Fibroblast of the aortic adventitia (primary cell): ENCODE measurements around the gene RXRB. TPM values are rescaled to one million over a fixed set of nuclear protein-coding genes. Genes with fewer than 3 reads are reported as not detected.
A peak's percentile ranks its signal among the peaks of the same experiment; 100 is the strongest.

Experiments used
- DNase-seq: peaks from one replicate; pipeline ENCODE4 v3.0.0-alpha.2; 2010; ENCODE audit warnings: low read depth
- H3K4me3 ChIP-seq: 2 replicates; pipeline ENCODE4 v1.5.1; 2011; ENCODE audit warnings: low read depth, mild to moderate bottlenecking, control low read depth, low read length, moderate library complexity
- CTCF ChIP-seq: IDR thresholded peaks from 2 replicates; pipeline ENCODE4 v1.5.1; 2011; ENCODE audit warnings: mild to moderate bottlenecking, low read length, control low read depth, inconsistent platforms; ENCODE audit not compliant: insufficient read depth
- total RNA-seq: library from RNA; depleted of rRNA; stranded (reverse); fragments of >200 nt; gene quantifications from 2 replicates; pipeline ENCODE4 v1.2.3, GENCODE V29; 2012; ENCODE audit warnings: low replicate concordance

The RXRB gene
- total RNA-seq, 1 donor: 22.6 TPM

- TF ChIP-seq CTCF: no peak
- no peak for DNase-seq
- no peak overlapping the region for H3K4me3 ChIP-seq
Observed at GRCh38 chr6:33163540-33163939, 36.9 kb downstream of the RXRB start.

- peak overlapping the region; percentile 59 for H3K4me3 ChIP-seq
- DNase-seq: peak; percentile 54
- TF ChIP-seq CTCF: peak; percentile 96
Observed at GRCh38 chr6:33161354-33162331, 38.8 kb downstream of the RXRB start.

- peak; percentile 97 for DNase-seq
- H3K4me3 ChIP-seq: no peak overlapping the region
- TF ChIP-seq CTCF: no peak
Observed at GRCh38 chr6:33160728-33161344, 39.6 kb downstream of the RXRB start.

GRCh38 chr6:33160096-33160495 lies 40.4 kb downstream of the RXRB start:
- no peak overlapping the region for H3K4me3 ChIP-seq
- no peak for TF ChIP-seq CTCF
- no peak for DNase-seq

GRCh38 chr6:33156964-33157363 lies 43.5 kb downstream of the RXRB start:
- TF ChIP-seq CTCF: no peak
- no peak overlapping the region for H3K4me3 ChIP-seq
- DNase-seq: no peak

GRCh38 chr6:33156561-33156960 lies 43.9 kb downstream of the RXRB start:
- H3K4me3 ChIP-seq: no peak overlapping the region
- DNase-seq: no peak
- TF ChIP-seq CTCF: no peak
